PC-9 (cell line): ENCODE measurements around the gene CBL. TPM values are rescaled to one million over a fixed set of nuclear protein-coding genes. Genes with fewer than 3 reads are reported as not detected.

Experiments used
- BruUV-seq: library from RNA; stranded (reverse); fragments of 400-500 nt; replicated peaks from 2 replicates; lab custom pipeline; 2021; lab: Mats Ljungman, UMichigan
- CTCF ChIA-PET: fragments of 300-600 bp; sonication (Branson Sonifier 250); formaldehyde crosslinking; loops from one replicate; lab custom pipeline; 2022; ENCODE audit warnings: antibody characterized with exemption; lab: Charles Lee
- POLR2A ChIA-PET: fragments of 300-600 bp; sonication (Branson Sonifier 250); formaldehyde crosslinking; loops from one replicate; lab custom pipeline; 2022; ENCODE audit warnings: antibody characterized with exemption; ENCODE audit not compliant: unreplicated experiment; lab: Charles Lee
- DNase-seq, 2 experiments: peaks; one replicate each; pipeline versions ENCODE4 v3.0.0 to v3.0.0-alpha.2; 2015 to 2022; ENCODE audit warnings: mixed read lengths in 1 of 2
- H2AFZ ChIP-seq: fragments of 200-600 bp; sonication (generic); 2 replicates; pipeline ENCODE4 v1.8.1; 2017; ENCODE audit warnings: antibody characterized with exemption
- H3F3A ChIP-seq: fragments of 200-600 bp; sonication (generic); 2 replicates; pipeline ENCODE4 v1.8.1; 2017; ENCODE audit warnings: antibody characterized with exemption, mild to moderate bottlenecking, low read depth; ENCODE audit not compliant: insufficient read depth
- H3K27ac ChIP-seq: fragments of 200-600 bp; sonication (generic); 2 replicates; pipeline ENCODE4 v1.6.1; 2016; ENCODE audit warnings: mixed run types
- H3K27me3 ChIP-seq: fragments of 200-600 bp; sonication (generic); 2 replicates; pipeline ENCODE4 v1.6.1; 2016; ENCODE audit warnings: low read depth, mixed run types; ENCODE audit not compliant: insufficient read depth
- H3K36me3 ChIP-seq: fragments of 200-600 bp; sonication (generic); 2 replicates; pipeline ENCODE4 v1.6.1; 2016; ENCODE audit warnings: low read depth, mixed run types
- H3K4me1 ChIP-seq: fragments of 200-600 bp; sonication (generic); replicated peaks from 2 replicates; pipeline ENCODE4 v1.6.1; 2016; ENCODE audit warnings: mixed run types; ENCODE audit not compliant: insufficient read depth
- H3K4me2 ChIP-seq: fragments of 200-600 bp; sonication (generic); 2 replicates; pipeline ENCODE4 v1.6.1; 2017; ENCODE audit warnings: mixed run types
- H3K4me3 ChIP-seq: fragments of 200-600 bp; sonication (generic); 2 replicates; pipeline ENCODE4 v1.6.1; 2016; ENCODE audit warnings: mixed run types
- H3K79me2 ChIP-seq: fragments of 200-600 bp; sonication (generic); 2 replicates; pipeline ENCODE4 v1.6.1; 2017; ENCODE audit warnings: low read depth, mixed run types
- H3K9me2 ChIP-seq: fragments of 200-600 bp; sonication (generic); 2 replicates; pipeline ENCODE4 v1.8.1; 2017; ENCODE audit warnings: mild to moderate bottlenecking; ENCODE audit not compliant: insufficient read depth
- H3K9me3 ChIP-seq: fragments of 200-600 bp; sonication (generic); 2 replicates; pipeline ENCODE4 v1.8.1; 2016; ENCODE audit warnings: low read depth; ENCODE audit not compliant: insufficient read depth
- H4K20me1 ChIP-seq: fragments of 200-600 bp; sonication (generic); 2 replicates; pipeline ENCODE4 v1.8.1; 2017; ENCODE audit not compliant: insufficient read depth
- CTCF ChIP-seq: fragments of 200-600 bp; sonication (generic); conservative IDR thresholded peaks from 2 replicates; pipeline ENCODE4 v1.6.1; 2017; ENCODE audit warnings: mixed run types, antibody characterized with exemption, mild to moderate bottlenecking, moderate library complexity
- EZH2 ChIP-seq: fragments of 200-600 bp; sonication (generic); IDR thresholded peaks from 2 replicates; pipeline ENCODE4 v1.8.0; 2017; ENCODE audit warnings: antibody characterized with exemption, low read depth
- intact Hi-C: fragments of 100-400 bp; cut with micrococcal nuclease; formaldehyde crosslinking; loops from one replicate; pipeline ENCODE4 v1.10.0; 2022; ENCODE audit not compliant: unreplicated experiment
- total RNA-seq: library from RNA; stranded (reverse); gene quantifications from 2 replicates; pipeline ENCODE4 v1.2.3, GENCODE V29; 2021

Gene CBL
- total RNA-seq, 1 experiment from 2014 or later = 32.9 TPM

- intact Hi-C loops = loop anchor here (1.0 to 2.0 kb wide), 3 partner anchors 28 to 74 kb away; a partner anchor contains a TSS
- DNase-seq = peak; percentile 67 to 80
- no peaks in the 10 kb centered on the region for H3K36me3 ChIP-seq
- TF ChIP-seq CTCF (peak; percentile 92), EZH2 (no peak)
- H3K27me3 ChIP-seq = no peaks in the 10 kb centered on the region
- ChIA-PET CTCF (interaction anchor here (0.8 to 0.9 kb wide), 3 partner anchors 27 to 150 kb away, joined by 3 to 4 read pairs (median 3); partner anchors contain the start of gene HMBS), POLR2A (interaction anchor here (0.6 to 1.2 kb wide), 8 partner anchors 12 to 185 kb away, joined by 3 to 10 read pairs (median 4); partner anchors contain the start of genes CBL, DPAGT1, HINFP and HMBS)
- H3K4me1 ChIP-seq = peaks cover 33% of the 10 kb centered on the region
- H3K9me3 ChIP-seq = no peaks in the 10 kb centered on the region
- peaks cover 48% of the 10 kb centered on the region for H3F3A ChIP-seq
- H3K4me2 ChIP-seq = peak within 1 kb of the TSS; percentile 72
- H4K20me1 ChIP-seq = no peaks in the 10 kb centered on the region
- H3K9me2 ChIP-seq = no peaks in the 10 kb centered on the region
- H3K79me2 ChIP-seq = no peaks in the 10 kb centered on the region
- BruUV-seq = TSS peak; percentile 95
- H3K4me3 ChIP-seq = peak within 1 kb of the TSS; percentile 69
- peak within 1 kb of the TSS; percentile 81 for H3K27ac ChIP-seq
- peak within 1 kb of the TSS; percentile 83 for H2AFZ ChIP-seq
These were observed 37.5 kb upstream of the CBL start, which contains the start of gene NLRX1 for GRCh38 chr11:119168471-119169281. Gene NLRX1 (plus strand): TSS chr11:119168725. CDS start chr11:119171404, 2,679 bp downstream.

GRCh38 chr11:119169282-119169719 lies 36.8 kb upstream of the CBL start:
- no TSS peak for BruUV-seq
- H3F3A ChIP-seq = peaks cover 48% of the 10 kb centered on the region
- peak overlapping the region; percentile 81 for H3K27ac ChIP-seq
- H3K4me1 ChIP-seq = peaks cover 33% of the 10 kb centered on the region
- H3K4me3 ChIP-seq = peak overlapping the region; percentile 69
- H3K9me2 ChIP-seq = no peaks in the 10 kb centered on the region
- H3K27me3 ChIP-seq = no peaks in the 10 kb centered on the region
- TF ChIP-seq EZH2 (no peak), CTCF (no peak)
- H3K4me2 ChIP-seq = peak overlapping the region; percentile 72
- peak overlapping the region; percentile 83 for H2AFZ ChIP-seq
- CTCF ChIA-PET = interaction anchor here (0.6 to 0.9 kb wide), 4 partner anchors 26 to 149 kb away, joined by 3 to 4 read pairs (median 4); partner anchors contain the start of gene HMBS
- H3K79me2 ChIP-seq = no peaks in the 10 kb centered on the region
- POLR2A ChIA-PET = interaction anchor here (0.6 to 1.2 kb wide), 8 partner anchors 12 to 184 kb away, joined by 3 to 10 read pairs (median 4); partner anchors contain the start of genes CBL, DPAGT1, HINFP and HMBS
- H3K36me3 ChIP-seq = no peaks in the 10 kb centered on the region
- no peaks in the 10 kb centered on the region for H3K9me3 ChIP-seq
- DNase-seq = peak; percentile 82 to 89
- intact Hi-C loops = loop anchor here (1.0 to 2.0 kb wide), 3 partner anchors 28 to 74 kb away; a partner anchor contains a TSS
- no peaks in the 10 kb centered on the region for H4K20me1 ChIP-seq

GRCh38 chr11:119172513-119172912 lies 33.6 kb upstream of the CBL start:
- no peak overlapping the region for H3K27ac ChIP-seq
- no peak for TF ChIP-seq EZH2
- no peak for TF ChIP-seq CTCF
- H3K36me3 ChIP-seq = no peaks in the 10 kb centered on the region
- no peak overlapping the region for H2AFZ ChIP-seq
- H3K79me2 ChIP-seq = no peaks in the 10 kb centered on the region
- H4K20me1 ChIP-seq = no peaks in the 10 kb centered on the region
- H3K9me3 ChIP-seq = no peaks in the 10 kb centered on the region
- no peaks in the 10 kb centered on the region for H3K27me3 ChIP-seq
- intact Hi-C loops = no loop called here
- H3F3A ChIP-seq = peaks cover 39% of the 10 kb centered on the region
- CTCF ChIA-PET = no interaction called here
- no peak overlapping the region for H3K4me2 ChIP-seq
- no TSS peak for BruUV-seq
- H3K4me3 ChIP-seq = no peak overlapping the region
- no peak for DNase-seq
- H3K9me2 ChIP-seq = no peaks in the 10 kb centered on the region
- peaks cover 26% of the 10 kb centered on the region for H3K4me1 ChIP-seq
- POLR2A ChIA-PET = no interaction called here
